WTC11 (cell line): ENCODE results near the gene TEKTIP1. TPM values are rescaled to one million over a fixed set of nuclear protein-coding genes. Genes with fewer than 3 reads are reported as not detected.

Experiments used
- CREB1 ChIP-seq: sonication (generic); formaldehyde crosslinking; IDR thresholded peaks from 2 replicates; pipeline ENCODE4 v1.8.0; 2023; ENCODE audit warnings: mild to moderate bottlenecking, missing genetic modification reagents
- ELF4 ChIP-seq: sonication (generic); formaldehyde crosslinking; IDR thresholded peaks from 2 replicates; pipeline ENCODE4 v1.8.1; 2022; ENCODE audit warnings: low read depth, mild to moderate bottlenecking, moderate library complexity, missing genetic modification reagents
- FOXJ3 ChIP-seq: sonication (generic); formaldehyde crosslinking; IDR thresholded peaks from 2 replicates; pipeline ENCODE4 v1.9.0; 2021; ENCODE audit warnings: missing genetic modification reagents, mild to moderate bottlenecking, borderline replicate concordance
- GRHL2 ChIP-seq: fragments of 250-450 bp; sonication (Bioruptor Pico); IDR thresholded peaks from 2 replicates; pipeline ENCODE4 v1.8.0; 2022; ENCODE audit warnings: mild to moderate bottlenecking, moderate library complexity; ENCODE audit not compliant: insufficient replicate concordance, severe bottlenecking
- KAT7 ChIP-seq: sonication (generic); formaldehyde crosslinking; IDR thresholded peaks from 2 replicates; pipeline ENCODE4 v1.8.1; 2023; ENCODE audit warnings: missing genetic modification reagents, mild to moderate bottlenecking, borderline replicate concordance
- MYBL2 ChIP-seq: sonication (generic); formaldehyde crosslinking; IDR thresholded peaks from 2 replicates; pipeline ENCODE4 v1.8.1; 2023; ENCODE audit warnings: mild to moderate bottlenecking, moderate library complexity, missing genetic modification reagents
- NFE2L1 ChIP-seq: sonication (generic); formaldehyde crosslinking; IDR thresholded peaks from 2 replicates; pipeline ENCODE4 v1.8.1; 2023; ENCODE audit warnings: missing genetic modification reagents
- PRRX2 ChIP-seq: fragments of 250-450 bp; sonication (Bioruptor Pico); IDR thresholded peaks from 2 replicates; pipeline ENCODE4 v1.8.0; 2021; ENCODE audit warnings: mild to moderate bottlenecking
- SP1 ChIP-seq: sonication (generic); formaldehyde crosslinking; conservative IDR thresholded peaks from 2 replicates; pipeline ENCODE4 v1.8.1; 2022; ENCODE audit warnings: missing genetic modification reagents
- ZNF138 ChIP-seq: sonication (generic); formaldehyde crosslinking; conservative IDR thresholded peaks from 2 replicates; pipeline ENCODE4 v1.8.1; 2022; ENCODE audit warnings: mild to moderate bottlenecking, moderate library complexity, missing genetic modification reagents
- ZNF219 ChIP-seq: sonication (generic); formaldehyde crosslinking; IDR thresholded peaks from 2 replicates; pipeline ENCODE4 v1.8.0; 2023; ENCODE audit warnings: missing genetic modification reagents, mild to moderate bottlenecking, borderline replicate concordance
- ZNF671 ChIP-seq: fragments of 250-450 bp; sonication (Bioruptor Pico); IDR thresholded peaks from 2 replicates; pipeline ENCODE4 v1.8.0; 2021; ENCODE audit warnings: mild to moderate bottlenecking
- total RNA-seq: library from RNA; stranded (reverse); gene quantifications from 3 replicates; pipeline ENCODE4 v1.2.3, GENCODE V29; 2021
- TF ChIP-seq, protein P1 (sequence below): sonication (generic); formaldehyde crosslinking; conservative IDR thresholded peaks from 2 replicates; pipeline ENCODE4 v1.8.1; 2023; ENCODE audit warnings: mild to moderate bottlenecking, low read depth, missing genetic modification reagents, moderate library complexity
- TF ChIP-seq, protein P2 (sequence below): sonication (generic); formaldehyde crosslinking; IDR thresholded peaks from 2 replicates; pipeline ENCODE4 v1.8.0; 2022; ENCODE audit warnings: missing genetic modification reagents
- TF ChIP-seq, protein P3 (sequence below): sonication (generic); formaldehyde crosslinking; IDR thresholded peaks from 2 replicates; pipeline ENCODE4 v1.8.1; 2023; ENCODE audit warnings: mild to moderate bottlenecking, moderate library complexity, missing genetic modification reagents
- TF ChIP-seq, protein P4 (sequence below): sonication (generic); formaldehyde crosslinking; IDR thresholded peaks from 2 replicates; pipeline ENCODE4 v1.8.1; 2022; ENCODE audit warnings: mild to moderate bottlenecking, missing genetic modification reagents, moderate library complexity, borderline replicate concordance
- TF ChIP-seq, protein P5 (sequence below): sonication (generic); formaldehyde crosslinking; IDR thresholded peaks from 2 replicates; pipeline ENCODE4 v1.8.0; 2023; ENCODE audit warnings: missing genetic modification reagents
- TF ChIP-seq, protein P6 (sequence below): sonication (generic); formaldehyde crosslinking; IDR thresholded peaks from 2 replicates; pipeline ENCODE4 v1.8.1; 2022; ENCODE audit warnings: low read depth, mild to moderate bottlenecking, moderate library complexity, missing genetic modification reagents, borderline replicate concordance
- TF ChIP-seq, protein P7 (sequence below): sonication (generic); formaldehyde crosslinking; IDR thresholded peaks from 2 replicates; pipeline ENCODE4 v1.8.0; 2023; ENCODE audit warnings: mild to moderate bottlenecking, missing genetic modification reagents
- TF ChIP-seq, protein P8 (sequence below): sonication (generic); formaldehyde crosslinking; conservative IDR thresholded peaks from 2 replicates; pipeline ENCODE4 v1.8.1; 2022; ENCODE audit warnings: mild to moderate bottlenecking, missing genetic modification reagents
- TF ChIP-seq, protein P9 (sequence below): fragments of 250-450 bp; sonication (Bioruptor Pico); IDR thresholded peaks from 2 replicates; pipeline ENCODE4 v1.8.0; 2021; ENCODE audit warnings: mild to moderate bottlenecking

The TEKTIP1 gene
- total RNA-seq, 1 experiment from 2014 or later: 6.3 TPM

DNA sequence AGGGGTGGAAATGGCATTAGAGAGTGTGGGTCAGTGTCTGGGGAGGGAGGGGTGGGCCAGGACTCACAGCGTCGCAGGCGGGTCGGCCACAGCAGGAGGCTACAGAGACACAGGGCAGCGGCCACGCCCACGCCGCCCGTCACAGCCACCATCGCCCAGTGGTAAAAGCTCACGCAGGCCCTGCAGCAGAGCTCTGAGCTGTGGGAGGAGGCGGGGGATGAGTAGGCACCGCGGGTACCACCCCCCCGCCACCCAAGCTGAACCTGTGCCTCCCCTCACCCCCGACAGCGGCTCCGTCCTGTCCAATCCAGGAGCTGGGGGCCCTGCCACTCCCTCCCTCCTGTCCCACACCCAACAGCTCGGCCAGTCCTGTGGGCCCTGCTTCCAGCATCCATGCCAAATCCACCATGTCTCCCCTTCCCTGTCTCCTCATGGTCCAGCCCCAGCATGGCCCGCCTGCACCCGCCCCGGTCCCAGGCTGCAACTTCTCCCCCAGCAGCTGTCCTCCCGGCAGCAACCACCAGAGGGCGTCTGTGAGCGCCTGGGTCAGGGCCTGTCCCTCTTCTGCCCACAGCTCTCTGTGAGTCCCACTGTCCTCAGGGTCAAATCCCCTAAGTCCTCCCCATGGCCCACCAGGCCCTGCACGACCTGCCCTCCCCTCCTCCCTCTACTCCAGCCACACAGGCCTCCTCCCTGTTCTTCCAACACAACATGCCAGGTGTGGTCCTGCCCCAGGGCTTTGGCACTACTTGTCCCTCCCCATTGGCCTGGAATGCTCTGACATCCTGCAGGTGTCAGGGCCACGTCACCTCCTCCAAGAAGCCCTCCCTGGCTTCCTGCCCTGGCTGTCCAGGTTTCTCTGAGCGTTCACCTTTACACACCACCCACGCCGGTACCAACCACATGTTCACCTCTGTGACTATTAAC lies 6.0 kb downstream of the TEKTIP1 start (continued):
- TF ChIP-seq, protein P1, sequence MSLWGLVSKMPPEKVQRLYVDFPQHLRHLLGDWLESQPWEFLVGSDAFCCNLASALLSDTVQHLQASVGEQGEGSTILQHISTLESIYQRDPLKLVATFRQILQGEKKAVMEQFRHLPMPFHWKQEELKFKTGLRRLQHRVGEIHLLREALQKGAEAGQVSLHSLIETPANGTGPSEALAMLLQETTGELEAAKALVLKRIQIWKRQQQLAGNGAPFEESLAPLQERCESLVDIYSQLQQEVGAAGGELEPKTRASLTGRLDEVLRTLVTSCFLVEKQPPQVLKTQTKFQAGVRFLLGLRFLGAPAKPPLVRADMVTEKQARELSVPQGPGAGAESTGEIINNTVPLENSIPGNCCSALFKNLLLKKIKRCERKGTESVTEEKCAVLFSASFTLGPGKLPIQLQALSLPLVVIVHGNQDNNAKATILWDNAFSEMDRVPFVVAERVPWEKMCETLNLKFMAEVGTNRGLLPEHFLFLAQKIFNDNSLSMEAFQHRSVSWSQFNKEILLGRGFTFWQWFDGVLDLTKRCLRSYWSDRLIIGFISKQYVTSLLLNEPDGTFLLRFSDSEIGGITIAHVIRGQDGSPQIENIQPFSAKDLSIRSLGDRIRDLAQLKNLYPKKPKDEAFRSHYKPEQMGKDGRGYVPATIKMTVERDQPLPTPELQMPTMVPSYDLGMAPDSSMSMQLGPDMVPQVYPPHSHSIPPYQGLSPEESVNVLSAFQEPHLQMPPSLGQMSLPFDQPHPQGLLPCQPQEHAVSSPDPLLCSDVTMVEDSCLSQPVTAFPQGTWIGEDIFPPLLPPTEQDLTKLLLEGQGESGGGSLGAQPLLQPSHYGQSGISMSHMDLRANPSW (CRISPR knock-in tag): no peak
- TF ChIP-seq, protein P2, sequence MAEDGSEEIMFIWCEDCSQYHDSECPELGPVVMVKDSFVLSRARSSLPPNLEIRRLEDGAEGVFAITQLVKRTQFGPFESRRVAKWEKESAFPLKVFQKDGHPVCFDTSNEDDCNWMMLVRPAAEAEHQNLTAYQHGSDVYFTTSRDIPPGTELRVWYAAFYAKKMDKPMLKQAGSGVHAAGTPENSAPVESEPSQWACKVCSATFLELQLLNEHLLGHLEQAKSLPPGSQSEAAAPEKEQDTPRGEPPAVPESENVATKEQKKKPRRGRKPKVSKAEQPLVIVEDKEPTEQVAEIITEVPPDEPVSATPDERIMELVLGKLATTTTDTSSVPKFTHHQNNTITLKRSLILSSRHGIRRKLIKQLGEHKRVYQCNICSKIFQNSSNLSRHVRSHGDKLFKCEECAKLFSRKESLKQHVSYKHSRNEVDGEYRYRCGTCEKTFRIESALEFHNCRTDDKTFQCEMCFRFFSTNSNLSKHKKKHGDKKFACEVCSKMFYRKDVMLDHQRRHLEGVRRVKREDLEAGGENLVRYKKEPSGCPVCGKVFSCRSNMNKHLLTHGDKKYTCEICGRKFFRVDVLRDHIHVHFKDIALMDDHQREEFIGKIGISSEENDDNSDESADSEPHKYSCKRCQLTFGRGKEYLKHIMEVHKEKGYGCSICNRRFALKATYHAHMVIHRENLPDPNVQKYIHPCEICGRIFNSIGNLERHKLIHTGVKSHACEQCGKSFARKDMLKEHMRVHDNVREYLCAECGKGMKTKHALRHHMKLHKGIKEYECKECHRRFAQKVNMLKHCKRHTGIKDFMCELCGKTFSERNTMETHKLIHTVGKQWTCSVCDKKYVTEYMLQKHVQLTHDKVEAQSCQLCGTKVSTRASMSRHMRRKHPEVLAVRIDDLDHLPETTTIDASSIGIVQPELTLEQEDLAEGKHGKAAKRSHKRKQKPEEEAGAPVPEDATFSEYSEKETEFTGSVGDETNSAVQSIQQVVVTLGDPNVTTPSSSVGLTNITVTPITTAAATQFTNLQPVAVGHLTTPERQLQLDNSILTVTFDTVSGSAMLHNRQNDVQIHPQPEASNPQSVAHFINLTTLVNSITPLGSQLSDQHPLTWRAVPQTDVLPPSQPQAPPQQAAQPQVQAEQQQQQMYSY (CRISPR knock-in tag): no peak
- TF ChIP-seq, protein P3, sequence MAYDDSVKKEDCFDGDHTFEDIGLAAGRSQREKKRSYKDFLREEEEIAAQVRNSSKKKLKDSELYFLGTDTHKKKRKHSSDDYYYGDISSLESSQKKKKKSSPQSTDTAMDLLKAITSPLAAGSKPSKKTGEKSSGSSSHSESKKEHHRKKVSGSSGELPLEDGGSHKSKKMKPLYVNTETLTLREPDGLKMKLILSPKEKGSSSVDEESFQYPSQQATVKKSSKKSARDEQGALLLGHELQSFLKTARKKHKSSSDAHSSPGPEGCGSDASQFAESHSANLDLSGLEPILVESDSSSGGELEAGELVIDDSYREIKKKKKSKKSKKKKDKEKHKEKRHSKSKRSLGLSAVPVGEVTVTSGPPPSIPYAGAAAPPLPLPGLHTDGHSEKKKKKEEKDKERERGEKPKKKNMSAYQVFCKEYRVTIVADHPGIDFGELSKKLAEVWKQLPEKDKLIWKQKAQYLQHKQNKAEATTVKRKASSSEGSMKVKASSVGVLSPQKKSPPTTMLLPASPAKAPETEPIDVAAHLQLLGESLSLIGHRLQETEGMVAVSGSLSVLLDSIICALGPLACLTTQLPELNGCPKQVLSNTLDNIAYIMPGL (CRISPR knock-in tag): no peak
- no peak for TF ChIP-seq KAT7
- TF ChIP-seq, protein P4, sequence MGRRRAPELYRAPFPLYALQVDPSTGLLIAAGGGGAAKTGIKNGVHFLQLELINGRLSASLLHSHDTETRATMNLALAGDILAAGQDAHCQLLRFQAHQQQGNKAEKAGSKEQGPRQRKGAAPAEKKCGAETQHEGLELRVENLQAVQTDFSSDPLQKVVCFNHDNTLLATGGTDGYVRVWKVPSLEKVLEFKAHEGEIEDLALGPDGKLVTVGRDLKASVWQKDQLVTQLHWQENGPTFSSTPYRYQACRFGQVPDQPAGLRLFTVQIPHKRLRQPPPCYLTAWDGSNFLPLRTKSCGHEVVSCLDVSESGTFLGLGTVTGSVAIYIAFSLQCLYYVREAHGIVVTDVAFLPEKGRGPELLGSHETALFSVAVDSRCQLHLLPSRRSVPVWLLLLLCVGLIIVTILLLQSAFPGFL: no peak
- TF ChIP-seq ZNF138 (CRISPR knock-in tag): no peak
- TF ChIP-seq ZNF219 (CRISPR knock-in tag): no peak
- TF ChIP-seq FOXJ3: no peak
- TF ChIP-seq, protein P5, sequence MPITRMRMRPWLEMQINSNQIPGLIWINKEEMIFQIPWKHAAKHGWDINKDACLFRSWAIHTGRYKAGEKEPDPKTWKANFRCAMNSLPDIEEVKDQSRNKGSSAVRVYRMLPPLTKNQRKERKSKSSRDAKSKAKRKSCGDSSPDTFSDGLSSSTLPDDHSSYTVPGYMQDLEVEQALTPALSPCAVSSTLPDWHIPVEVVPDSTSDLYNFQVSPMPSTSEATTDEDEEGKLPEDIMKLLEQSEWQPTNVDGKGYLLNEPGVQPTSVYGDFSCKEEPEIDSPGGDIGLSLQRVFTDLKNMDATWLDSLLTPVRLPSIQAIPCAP (CRISPR knock-in tag): no peak
- TF ChIP-seq, protein P6, sequence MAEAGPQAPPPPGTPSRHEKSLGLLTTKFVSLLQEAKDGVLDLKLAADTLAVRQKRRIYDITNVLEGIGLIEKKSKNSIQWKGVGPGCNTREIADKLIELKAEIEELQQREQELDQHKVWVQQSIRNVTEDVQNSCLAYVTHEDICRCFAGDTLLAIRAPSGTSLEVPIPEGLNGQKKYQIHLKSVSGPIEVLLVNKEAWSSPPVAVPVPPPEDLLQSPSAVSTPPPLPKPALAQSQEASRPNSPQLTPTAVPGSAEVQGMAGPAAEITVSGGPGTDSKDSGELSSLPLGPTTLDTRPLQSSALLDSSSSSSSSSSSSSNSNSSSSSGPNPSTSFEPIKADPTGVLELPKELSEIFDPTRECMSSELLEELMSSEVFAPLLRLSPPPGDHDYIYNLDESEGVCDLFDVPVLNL (CRISPR knock-in tag): no peak
- TF ChIP-seq, protein P7, sequence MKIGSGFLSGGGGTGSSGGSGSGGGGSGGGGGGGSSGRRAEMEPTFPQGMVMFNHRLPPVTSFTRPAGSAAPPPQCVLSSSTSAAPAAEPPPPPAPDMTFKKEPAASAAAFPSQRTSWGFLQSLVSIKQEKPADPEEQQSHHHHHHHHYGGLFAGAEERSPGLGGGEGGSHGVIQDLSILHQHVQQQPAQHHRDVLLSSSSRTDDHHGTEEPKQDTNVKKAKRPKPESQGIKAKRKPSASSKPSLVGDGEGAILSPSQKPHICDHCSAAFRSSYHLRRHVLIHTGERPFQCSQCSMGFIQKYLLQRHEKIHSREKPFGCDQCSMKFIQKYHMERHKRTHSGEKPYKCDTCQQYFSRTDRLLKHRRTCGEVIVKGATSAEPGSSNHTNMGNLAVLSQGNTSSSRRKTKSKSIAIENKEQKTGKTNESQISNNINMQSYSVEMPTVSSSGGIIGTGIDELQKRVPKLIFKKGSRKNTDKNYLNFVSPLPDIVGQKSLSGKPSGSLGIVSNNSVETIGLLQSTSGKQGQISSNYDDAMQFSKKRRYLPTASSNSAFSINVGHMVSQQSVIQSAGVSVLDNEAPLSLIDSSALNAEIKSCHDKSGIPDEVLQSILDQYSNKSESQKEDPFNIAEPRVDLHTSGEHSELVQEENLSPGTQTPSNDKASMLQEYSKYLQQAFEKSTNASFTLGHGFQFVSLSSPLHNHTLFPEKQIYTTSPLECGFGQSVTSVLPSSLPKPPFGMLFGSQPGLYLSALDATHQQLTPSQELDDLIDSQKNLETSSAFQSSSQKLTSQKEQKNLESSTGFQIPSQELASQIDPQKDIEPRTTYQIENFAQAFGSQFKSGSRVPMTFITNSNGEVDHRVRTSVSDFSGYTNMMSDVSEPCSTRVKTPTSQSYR (CRISPR knock-in tag): no peak
- TF ChIP-seq PRRX2 (CRISPR knock-in tag): 0 out of 2 replicates have a peak, but pooled peaks have one; percentile 46
- TF ChIP-seq CREB1 (CRISPR knock-in tag): no peak
- TF ChIP-seq, protein P8, sequence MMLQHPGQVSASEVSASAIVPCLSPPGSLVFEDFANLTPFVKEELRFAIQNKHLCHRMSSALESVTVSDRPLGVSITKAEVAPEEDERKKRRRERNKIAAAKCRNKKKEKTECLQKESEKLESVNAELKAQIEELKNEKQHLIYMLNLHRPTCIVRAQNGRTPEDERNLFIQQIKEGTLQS (CRISPR knock-in tag): no peak
- TF ChIP-seq, protein P9, sequence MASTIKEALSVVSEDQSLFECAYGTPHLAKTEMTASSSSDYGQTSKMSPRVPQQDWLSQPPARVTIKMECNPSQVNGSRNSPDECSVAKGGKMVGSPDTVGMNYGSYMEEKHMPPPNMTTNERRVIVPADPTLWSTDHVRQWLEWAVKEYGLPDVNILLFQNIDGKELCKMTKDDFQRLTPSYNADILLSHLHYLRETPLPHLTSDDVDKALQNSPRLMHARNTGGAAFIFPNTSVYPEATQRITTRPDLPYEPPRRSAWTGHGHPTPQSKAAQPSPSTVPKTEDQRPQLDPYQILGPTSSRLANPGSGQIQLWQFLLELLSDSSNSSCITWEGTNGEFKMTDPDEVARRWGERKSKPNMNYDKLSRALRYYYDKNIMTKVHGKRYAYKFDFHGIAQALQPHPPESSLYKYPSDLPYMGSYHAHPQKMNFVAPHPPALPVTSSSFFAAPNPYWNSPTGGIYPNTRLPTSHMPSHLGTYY: no peak
- no peak for TF ChIP-seq NFE2L1 (CRISPR knock-in tag)
- no peak for TF ChIP-seq GRHL2 (CRISPR knock-in tag)
- no peak for TF ChIP-seq MYBL2 (CRISPR knock-in tag)
- peak; percentile 33; the same call in 1 of the 2 replicates for TF ChIP-seq ZNF671 (CRISPR knock-in tag)
- no peak for TF ChIP-seq ELF4 (CRISPR knock-in tag)
- no peak; the same call in 1 of the 2 replicates for TF ChIP-seq SP1 (CRISPR knock-in tag)
